ENCODE measurements around the gene DLG4. TPM values are rescaled to one million over a fixed set of nuclear protein-coding genes. Genes with fewer than 3 reads are reported as not detected.

The DLG4 gene
- total RNA-seq, 1 experiment from 2014 or later: 2.0 TPM

- Mint-ChIP-seq H3K27me3 (ENCODE audit: unreplicated experiment) (no peaks in the 10 kb centered on the region), H3K4me1 (ENCODE audit: low read depth, unreplicated experiment) (peaks cover 13% of the 10 kb centered on the region), H3K27ac (ENCODE audit: unreplicated experiment) (peak overlapping the region; percentile 90), H3K36me3 (ENCODE audit: insufficient read depth, unreplicated experiment) (peaks cover 96% of the 10 kb centered on the region), H3K9me3 (ENCODE audit: low read depth, unreplicated experiment) (no peaks in the 10 kb centered on the region), H3K4me3 (ENCODE audit: low read depth, unreplicated experiment) (peak overlapping the region; percentile 90)
- intact Hi-C loops (cut with micrococcal nuclease; ENCODE audit: unreplicated experiment): no loop called here
- TF ChIP-seq CTCF (IDR thresholded peaks at IDR 0.05; ENCODE audit: unreplicated experiment): no peak
- no TSS peak for BruUV-seq (replicated peaks)
- CTCF ChIA-PET: no interaction called here
- DNase-seq: no peak
Measured at GRCh38 chr17:7259555-7259889, 39.9 kb upstream of the DLG4 start.

- H3K4me1 Mint-ChIP-seq (ENCODE audit: low read depth, unreplicated experiment): peaks cover 8% of the 10 kb centered on the region
- no peak for DNase-seq
- no peaks in the 10 kb centered on the region for H3K9me3 Mint-ChIP-seq (ENCODE audit: low read depth, unreplicated experiment)
- no peaks in the 10 kb centered on the region for H3K27me3 Mint-ChIP-seq (ENCODE audit: unreplicated experiment)
- TF ChIP-seq CTCF (IDR thresholded peaks at IDR 0.05; ENCODE audit: unreplicated experiment): no peak
- CTCF ChIA-PET: no interaction called here
- peaks cover 97% of the 10 kb centered on the region for H3K36me3 Mint-ChIP-seq (ENCODE audit: insufficient read depth, unreplicated experiment)
- intact Hi-C loops (cut with micrococcal nuclease; ENCODE audit: unreplicated experiment): no loop called here
- no TSS peak for BruUV-seq (replicated peaks)
- H3K27ac Mint-ChIP-seq (ENCODE audit: unreplicated experiment): peak overlapping the region; percentile 90
- peak overlapping the region; percentile 90 for H3K4me3 Mint-ChIP-seq (ENCODE audit: low read depth, unreplicated experiment)
Measured at GRCh38 chr17:7258731-7259554, 39.3 kb upstream of the DLG4 start.

GRCh38 chr17:7256766-7257456 lies 37.3 kb upstream of the DLG4 start:
- Mint-ChIP-seq H3K9me3 (ENCODE audit: low read depth, unreplicated experiment) (no peaks in the 10 kb centered on the region), H3K27ac (ENCODE audit: unreplicated experiment) (peak overlapping the region; percentile 87), H3K36me3 (ENCODE audit: insufficient read depth, unreplicated experiment) (peaks cover 97% of the 10 kb centered on the region), H3K27me3 (ENCODE audit: unreplicated experiment) (no peaks in the 10 kb centered on the region), H3K4me1 (ENCODE audit: low read depth, unreplicated experiment) (peaks cover 11% of the 10 kb centered on the region), H3K4me3 (ENCODE audit: low read depth, unreplicated experiment) (no peak overlapping the region)
- DNase-seq: no peak
- TF ChIP-seq CTCF (IDR thresholded peaks at IDR 0.05; ENCODE audit: unreplicated experiment): no peak
- intact Hi-C loops (cut with micrococcal nuclease; ENCODE audit: unreplicated experiment): no loop called here
- BruUV-seq (replicated peaks): no TSS peak
- CTCF ChIA-PET: no interaction called here

GRCh38 chr17:7254511-7254910 lies 34.9 kb upstream of the DLG4 start:
- H3K9me3 Mint-ChIP-seq (ENCODE audit: low read depth, unreplicated experiment): no peaks in the 10 kb centered on the region
- TF ChIP-seq CTCF (IDR thresholded peaks at IDR 0.05; ENCODE audit: unreplicated experiment): no peak
- intact Hi-C loops (cut with micrococcal nuclease; ENCODE audit: unreplicated experiment): no loop called here
- no TSS peak for BruUV-seq (replicated peaks)
- peaks cover 20% of the 10 kb centered on the region for H3K4me1 Mint-ChIP-seq (ENCODE audit: low read depth, unreplicated experiment)
- CTCF ChIA-PET: no interaction called here
- no peak overlapping the region for H3K4me3 Mint-ChIP-seq (ENCODE audit: low read depth, unreplicated experiment)
- peaks cover 92% of the 10 kb centered on the region for H3K36me3 Mint-ChIP-seq (ENCODE audit: insufficient read depth, unreplicated experiment)
- no peak for DNase-seq
- no peaks in the 10 kb centered on the region for H3K27me3 Mint-ChIP-seq (ENCODE audit: unreplicated experiment)
- no peak overlapping the region for H3K27ac Mint-ChIP-seq (ENCODE audit: unreplicated experiment)

All from Calu3 (cell line).